Epithelial cell of prostate (primary cell): ENCODE data around the gene ATP13A5.

ENCODE experiments used
- DNase-seq: peaks from one replicate; pipeline ENCODE4 v3.0.0-alpha.2; 2011; ENCODE audit warnings: low read depth, low spot score
- H3K27ac ChIP-seq: fragments of 450-650 bp; 2 replicates; pipeline ENCODE4 v1.5.1; 2017; ENCODE audit warnings: mild to moderate bottlenecking

Gene ATP13A5

DNA sequence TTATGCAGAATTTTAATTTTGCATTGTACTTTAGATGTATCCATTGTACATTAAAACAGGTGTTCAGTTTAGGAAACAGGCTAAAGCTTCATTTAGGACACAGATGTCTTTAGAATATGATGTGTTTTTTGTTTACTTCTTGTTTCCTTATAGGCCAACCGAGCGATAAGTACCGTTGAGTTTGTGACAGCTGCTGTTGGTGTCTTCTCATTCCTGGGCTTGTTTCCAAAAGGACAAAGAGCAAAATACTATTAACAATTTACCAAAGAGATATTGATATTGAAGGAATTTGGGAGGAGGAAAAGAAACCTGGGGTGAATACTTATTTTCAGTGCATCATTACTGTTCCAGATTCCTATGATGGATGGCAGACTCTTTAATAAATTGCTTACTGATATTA, 108.1 kb downstream of the ATP13A5 start:
- no peak for DNase-seq

DNA sequence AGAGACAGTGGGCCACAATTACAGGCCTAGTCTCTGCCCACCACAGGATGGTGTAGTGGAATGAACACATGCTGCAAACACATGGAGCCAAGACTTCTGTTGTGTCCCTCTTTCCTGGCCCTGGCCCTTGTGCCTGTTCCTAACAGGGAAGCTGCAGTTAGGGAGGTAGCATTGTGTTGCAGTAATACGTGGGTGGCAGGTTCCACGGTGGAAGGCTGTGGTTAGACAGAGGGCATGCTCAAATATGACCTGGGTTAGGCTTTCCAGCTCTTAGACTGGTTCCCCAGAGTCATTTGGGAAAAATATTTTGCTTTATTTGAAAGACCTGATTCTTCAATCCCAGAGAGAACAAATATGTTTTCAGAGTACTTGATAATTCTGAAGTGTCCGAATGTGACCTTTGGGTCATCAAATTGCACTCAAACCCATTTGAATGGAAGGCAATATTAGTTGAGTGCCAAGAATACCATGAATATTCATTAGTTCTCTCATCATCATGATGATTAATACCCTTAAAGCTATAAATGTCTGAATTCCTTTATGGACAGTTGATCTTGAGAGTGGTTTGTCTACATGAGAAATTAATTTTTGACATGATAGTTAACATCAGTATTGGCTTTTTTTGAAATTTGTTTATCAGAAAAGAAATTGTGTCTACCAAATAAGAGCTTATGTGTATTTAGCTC, 109.1 kb downstream of the ATP13A5 start:
- DNase-seq: no peak
- H3K27ac ChIP-seq: no peak overlapping the region

More for the DNA sequence above, 108.1 kb downstream of the ATP13A5 start:
- H3K27ac ChIP-seq: no peak overlapping the region

DNA sequence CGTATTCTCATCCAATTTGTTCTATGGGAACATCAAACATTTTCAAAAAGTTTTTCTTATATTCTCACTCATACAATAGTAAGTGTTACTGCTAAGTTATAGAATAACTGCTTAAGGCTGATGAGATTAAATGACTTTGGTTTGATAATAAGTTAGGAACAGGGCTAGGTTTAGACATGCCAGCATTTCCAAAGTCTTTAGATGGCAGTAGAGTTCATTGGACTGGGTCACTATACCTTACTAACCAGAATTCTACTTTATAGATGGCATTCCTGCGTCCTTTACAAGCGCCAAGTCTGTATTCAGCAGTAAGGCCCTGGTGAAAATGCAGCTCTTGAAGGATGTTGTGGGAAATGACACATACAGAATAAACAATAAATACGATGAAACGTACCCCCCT, 115.8 kb downstream of the ATP13A5 start:
- no peak overlapping the region for H3K27ac ChIP-seq
- no peak for DNase-seq

DNA sequence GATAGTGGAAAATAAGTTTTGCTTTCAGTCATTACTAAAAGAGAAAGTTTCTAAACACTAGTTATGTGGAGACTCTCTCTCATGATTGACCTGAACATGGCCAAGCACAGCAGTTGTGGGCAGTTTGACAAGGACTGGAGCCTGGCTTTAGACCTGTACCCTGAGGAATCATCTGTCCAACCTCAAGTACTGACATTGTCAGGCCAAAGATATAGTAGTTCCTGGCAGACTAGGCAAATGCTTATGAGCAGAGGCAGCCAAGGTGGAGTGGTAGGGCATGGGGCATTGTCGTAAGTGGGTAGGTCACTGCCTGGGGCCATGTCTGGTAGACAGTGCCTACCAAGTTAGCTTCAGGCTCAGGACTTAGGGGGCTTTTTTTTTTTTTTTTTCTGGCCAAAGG, 116.6 kb downstream of the ATP13A5 start:
- no peak for DNase-seq
- no peak overlapping the region for H3K27ac ChIP-seq

DNA sequence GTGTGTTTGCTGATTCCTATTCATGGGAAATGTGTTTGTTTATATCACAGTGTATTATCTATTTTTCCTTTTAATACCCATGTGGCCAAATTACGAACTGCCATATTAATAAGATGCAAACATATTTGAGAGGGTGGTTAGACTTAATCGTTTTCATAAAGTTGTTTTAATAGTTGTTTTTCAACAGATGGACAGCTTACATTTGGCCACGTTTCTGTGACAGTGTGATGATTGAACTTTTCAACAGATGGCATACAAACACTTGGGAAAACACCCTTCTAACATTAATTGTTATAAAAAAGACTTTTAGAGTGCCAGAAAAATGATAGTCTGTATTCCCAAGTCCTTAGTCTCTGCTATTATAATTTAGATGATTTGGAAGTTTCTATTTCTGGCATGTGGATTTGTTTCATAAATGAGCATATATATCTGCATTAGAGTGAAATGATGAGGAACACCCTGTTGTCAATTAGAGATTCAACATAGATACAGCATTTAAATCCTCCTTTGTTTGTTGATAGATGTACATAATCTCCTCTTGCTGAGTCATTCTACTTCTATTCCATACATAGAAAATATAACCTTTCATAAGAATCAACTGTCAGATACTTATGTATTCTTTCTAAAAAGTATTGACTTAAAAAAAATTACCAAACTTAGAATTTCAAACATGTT, 124.4 kb downstream of the ATP13A5 start:
- no peak for DNase-seq
- no peak overlapping the region for H3K27ac ChIP-seq

DNA sequence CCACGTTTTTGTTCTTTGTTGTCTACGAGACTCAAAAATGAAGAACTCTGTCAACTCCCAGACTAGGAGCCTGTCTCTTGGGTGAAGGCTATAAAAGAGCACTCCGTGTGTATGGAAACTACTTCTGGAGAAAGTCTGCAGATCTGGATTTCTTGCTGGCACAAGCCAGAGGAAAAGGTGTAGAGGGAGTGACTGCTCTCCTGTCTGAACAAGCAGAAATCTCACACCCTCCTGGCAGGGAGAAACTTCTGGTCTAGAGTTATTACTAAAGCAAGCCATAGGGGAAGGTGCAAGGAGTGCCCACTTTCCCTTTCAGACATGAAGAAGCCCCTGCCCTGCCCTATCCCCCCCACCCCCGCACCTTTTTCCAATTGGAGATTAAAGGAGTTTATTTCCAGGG, 128.1 kb downstream of the ATP13A5 start:
- no peak overlapping the region for H3K27ac ChIP-seq
- DNase-seq: no peak

DNA sequence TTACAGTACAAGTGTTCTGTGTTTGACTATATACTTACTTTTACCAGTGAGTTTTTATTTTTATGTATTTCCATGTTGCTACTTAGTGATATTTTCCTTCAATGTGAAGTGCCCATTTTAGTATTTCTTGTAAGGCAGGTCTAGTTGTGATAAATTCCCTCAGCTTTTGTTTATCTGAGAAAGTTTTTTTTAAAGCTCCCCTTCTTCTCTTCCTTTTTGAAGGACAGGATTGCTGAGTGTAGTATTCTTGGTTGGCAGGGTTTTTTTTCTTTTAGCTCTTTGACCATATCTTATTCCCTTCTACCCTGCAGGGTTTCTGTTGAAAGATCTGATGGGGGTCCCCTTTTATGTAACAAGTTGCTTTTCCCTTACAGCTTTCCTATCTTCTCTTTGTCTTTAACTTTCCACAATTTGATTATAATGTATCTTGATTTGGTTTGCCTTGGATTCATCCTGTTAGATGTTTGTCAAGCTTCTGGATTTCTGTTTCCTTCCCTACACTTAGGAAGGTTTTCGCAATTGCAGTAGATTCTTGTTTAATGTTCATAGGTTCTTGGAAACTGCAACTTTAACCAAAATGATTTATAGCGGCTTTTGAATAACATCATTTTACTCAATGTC, 129.6 kb downstream of the ATP13A5 start:
- DNase-seq: no peak
- H3K27ac ChIP-seq: no peak overlapping the region

DNA sequence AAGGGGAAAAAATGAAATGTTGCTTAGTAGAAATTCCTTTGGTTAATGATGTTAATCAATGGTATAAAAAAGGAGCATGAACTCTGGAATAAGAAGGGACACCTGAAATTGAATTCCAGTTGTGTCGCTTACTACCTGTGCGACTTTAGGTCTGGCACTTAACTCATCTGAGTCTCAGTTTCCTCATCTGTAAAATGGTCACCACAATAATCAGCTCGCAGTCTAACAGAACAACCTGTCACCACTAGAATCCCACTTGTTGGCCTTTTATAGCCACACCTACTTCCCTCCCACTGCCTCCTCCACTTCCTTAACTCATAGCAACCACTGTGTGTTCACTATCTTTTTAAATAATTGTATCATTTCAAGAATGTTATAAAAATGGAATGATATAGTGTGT, 135.0 kb downstream of the ATP13A5 start:
- no peak overlapping the region for H3K27ac ChIP-seq
- DNase-seq: no peak

DNA sequence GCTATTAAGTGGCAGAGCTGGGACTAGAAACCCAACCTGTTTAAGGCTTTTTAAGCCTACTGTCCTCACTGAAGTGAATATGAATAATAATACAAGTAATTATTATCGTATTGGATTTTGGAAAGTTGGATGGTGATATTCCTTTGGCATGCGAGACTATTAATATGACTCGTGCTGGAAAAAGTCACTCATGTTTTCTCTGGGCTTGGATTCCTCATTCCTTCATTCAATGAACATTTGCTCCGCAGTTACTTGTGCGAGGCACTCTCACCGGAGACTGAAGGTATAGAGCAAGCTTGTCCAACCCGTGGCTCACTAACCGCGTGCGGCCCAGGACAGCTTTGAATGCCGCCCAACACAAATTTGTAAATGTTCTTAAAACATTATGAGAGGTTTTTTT, 136.8 kb downstream of the ATP13A5 start:
- no peak for DNase-seq
- H3K27ac ChIP-seq: no peak overlapping the region

DNA sequence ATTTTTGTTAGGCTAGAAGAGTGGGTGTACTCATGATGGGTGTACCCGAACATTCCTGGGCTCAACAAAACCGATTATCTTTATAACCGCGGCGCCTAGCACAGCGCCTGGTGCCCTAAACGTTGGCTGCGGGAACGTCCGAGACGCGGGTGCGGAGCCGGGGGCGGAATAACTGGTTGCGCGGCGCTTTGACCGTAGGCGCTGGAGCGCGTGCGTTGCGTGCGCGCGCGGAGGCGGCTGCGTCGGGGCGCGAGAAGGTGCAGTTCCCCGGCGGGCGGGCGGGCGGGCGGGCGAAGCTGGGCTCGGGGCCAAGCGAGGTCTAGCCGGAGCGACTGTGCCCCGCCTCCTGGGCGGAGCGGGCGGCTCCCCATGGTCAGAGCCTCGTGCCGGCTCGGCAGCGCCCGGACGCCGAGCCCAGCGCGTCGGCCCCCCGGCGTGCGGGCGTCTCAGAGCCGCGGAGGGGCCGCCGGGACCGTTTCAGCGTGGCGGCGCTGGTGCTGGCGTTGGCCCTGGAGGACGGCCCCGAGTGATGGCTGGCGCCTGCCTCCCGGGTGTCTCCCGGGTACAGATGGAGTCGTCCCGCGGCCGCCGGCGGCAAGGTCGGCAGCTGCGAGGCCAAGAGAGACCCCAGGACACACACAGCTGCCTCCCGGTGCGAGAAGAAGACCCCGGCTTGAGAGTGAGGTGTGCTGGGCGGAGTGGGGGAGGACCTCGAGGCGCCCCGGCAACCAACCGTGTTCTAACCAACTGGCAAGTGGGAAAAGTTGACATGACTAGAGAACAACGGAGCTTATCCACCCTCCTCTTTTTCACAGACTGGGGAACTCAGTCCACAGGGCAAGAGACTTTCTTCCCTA, 137.5 kb downstream of the ATP13A5 start, which contains the start of gene PLAAT1:
TSS of gene PLAAT1 (plus strand) at position 373 of the 857 bp plus-strand sequence. CDS start 14,429 bp downstream, outside the sequence.
- no peak within 1 kb of the TSS for H3K27ac ChIP-seq
- DNase-seq: no peak

DNA sequence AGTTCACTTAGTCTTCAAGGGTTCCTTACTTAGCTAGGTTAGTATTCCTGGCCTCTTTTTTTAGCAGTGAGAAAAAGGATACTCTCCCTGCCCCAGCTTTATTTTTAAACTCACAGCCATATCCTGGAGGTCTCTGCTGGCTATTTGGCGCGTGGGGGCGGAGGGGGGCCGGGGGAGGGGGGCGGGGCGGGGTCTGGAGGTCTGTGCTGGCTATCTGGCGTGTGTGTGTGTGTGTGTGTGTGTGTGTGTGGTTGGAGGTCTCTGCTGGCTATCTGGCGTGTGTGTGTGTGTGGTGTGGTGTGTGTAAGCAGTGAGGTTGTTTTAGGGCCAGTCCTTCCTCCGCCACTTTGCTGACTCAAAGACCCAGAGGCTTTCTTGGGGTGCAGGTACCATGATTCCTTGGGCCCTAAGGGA, 138.1 kb downstream of the ATP13A5 start:
- DNase-seq: no peak
- H3K27ac ChIP-seq: no peak overlapping the region

DNA sequence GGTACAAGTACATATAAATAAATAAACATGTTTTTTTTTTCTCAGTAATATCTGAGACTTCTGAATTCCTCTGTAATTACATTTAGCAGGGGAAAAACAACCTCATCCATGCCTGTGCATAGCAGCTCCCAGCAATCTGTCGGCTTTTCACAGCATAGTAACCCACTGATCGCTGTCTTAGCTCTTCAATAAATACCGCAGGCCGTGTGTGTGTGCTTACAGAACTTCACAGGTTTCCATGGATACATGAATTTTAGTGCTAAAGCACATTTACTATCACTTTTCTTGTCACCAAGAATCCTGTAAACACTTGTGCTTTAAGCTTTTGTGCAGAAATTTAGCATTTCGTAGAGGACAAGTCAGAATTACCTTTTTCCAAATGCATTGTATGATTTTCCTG, 141.5 kb downstream of the ATP13A5 start:
- DNase-seq: no peak
- H3K27ac ChIP-seq: no peak overlapping the region

DNA sequence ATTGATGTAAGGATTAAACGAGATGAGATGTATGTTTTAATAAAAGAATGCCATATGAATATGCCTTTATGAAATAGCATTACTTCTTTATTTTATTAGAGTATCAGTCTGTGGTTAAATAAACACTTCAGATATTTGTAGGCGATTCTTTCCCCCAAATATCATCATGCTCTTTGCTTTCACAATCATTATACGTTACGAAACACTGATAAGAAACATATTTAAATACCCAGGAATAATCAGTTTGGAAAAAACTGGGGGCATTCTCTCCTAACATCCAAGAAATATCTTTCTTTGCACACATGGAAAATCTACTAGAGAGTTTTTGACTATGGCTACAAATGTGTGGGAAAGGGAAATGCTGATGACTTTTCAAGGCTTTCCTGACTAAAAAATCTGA, 142.0 kb downstream of the ATP13A5 start:
- H3K27ac ChIP-seq: no peak overlapping the region
- no peak for DNase-seq

DNA sequence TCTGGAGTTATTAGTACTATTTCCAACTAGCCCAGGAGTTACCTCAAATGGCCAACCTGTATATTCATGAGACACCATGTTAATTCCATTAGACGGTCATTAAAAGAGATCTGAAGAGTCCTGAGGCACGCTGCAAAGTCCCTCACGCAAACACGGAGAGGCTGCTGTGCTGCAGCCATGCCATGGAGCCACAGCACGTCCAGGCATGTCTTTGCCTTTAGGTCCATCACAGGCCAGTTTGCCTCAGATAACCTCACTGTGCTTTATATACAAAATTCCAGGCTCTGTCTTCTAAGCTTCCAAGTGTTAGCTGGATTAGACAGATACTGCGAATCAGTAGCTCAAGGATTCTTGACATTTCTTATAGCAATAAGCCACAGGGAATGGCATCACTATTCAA, 147.4 kb downstream of the ATP13A5 start:
- DNase-seq: no peak

DNA sequence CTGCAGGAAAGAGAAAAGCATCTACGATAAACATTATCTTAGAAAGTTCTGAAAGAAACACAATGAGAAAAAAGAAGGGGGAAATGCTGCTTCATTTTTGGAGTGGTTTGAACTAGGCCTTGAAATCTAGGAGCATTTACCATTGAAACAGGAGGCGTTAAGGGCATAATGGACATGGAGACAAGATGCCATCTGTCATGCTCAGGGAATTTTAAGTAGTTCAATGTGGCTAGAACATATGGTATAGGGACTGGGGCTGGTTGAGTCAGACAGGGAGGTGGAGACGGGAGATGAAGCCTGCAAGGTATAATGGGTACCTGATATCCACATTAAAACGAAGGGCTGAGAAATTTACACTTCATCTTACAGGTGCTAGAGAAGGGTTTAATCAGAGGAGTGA, 147.9 kb downstream of the ATP13A5 start:
- no peak overlapping the region for H3K27ac ChIP-seq
- no peak for DNase-seq

More for the DNA sequence above, 147.4 kb downstream of the ATP13A5 start:
- no peak overlapping the region for H3K27ac ChIP-seq

DNA sequence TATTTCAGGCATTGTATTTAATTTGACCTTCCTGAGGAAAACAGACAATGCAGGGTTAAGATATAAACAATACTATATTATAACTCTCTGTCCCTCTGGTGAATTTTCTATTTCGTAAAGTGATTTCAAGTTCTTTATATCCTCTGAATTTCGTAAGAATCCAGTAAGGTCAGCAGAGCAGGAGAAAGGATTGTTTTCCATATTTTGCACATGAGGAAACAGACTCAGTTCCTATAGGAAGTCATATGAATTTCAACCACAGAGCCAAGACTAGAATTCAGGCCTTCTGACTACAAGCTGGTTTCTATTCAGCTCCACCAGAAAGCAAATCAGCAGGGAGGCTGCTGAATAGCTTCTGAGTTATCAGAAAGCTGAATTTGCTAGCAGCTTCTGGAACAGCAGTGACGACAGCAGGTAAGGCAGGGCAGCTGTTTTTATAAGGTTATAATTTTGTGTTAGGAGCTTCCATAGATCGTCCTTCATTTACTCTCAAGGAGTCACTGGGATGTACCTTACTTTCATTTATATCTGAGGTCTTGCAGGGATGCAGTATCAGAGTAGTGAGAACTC, 148.6 kb downstream of the ATP13A5 start:
- no peak overlapping the region for H3K27ac ChIP-seq
- no peak for DNase-seq

DNA sequence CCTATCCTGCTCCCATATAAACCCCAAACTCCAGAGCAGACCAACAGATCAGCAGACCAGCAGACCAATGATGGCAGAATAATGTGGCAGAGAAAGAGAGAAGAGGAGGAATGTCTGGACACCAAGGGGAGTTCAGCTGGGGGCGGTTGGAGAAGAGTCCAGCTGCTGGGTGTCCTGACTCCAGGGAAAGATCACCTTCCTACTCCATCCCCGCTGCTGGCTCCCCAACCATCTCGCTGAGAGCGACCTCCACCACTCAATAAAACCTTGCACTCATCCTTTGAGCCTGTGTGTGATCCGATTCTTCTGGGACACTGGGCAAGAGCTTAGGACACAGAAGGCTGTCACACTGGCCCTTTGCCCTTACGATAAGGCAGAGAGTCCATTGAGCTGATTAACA, 150.3 kb downstream of the ATP13A5 start:
- no peak overlapping the region for H3K27ac ChIP-seq
- DNase-seq: no peak

DNA sequence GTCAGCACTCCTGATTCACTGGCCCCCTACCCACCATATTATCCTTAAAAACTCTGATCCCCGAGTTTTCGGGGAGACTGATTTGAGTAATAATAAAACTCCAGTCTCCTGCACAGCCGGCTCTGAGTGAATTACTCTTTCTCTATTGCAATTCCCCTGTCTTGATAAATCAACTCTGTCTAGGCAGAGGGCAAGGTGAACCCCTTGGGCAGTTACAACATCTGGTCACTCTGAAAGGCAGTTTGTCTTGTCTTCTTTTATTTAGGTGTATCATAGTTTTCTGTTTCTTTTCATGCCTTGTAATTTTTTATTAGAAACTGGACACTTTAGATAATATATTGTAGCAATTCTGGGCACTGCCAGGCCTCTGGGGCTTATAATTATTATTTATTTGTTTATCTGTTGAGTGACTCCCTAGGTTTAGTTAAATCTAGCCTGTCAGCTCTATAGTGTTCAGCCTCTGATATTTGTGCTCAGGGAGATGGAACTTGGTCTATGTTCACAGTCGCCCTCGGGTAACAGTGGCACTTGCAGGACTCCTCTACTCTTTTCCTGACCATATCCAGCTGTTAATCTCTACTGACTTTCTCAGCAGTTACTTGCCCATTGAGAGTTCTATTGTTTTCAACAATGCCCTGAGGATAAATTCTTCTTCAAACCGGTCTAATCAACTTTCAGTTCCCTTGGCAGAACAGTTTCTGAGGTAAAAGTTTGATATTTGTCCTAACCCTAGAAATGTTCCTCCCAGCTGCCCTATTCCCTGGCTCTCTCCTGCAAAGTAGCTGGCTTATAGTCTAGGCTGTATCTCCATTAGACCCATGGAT, 153.0 kb downstream of the ATP13A5 start:
- H3K27ac ChIP-seq: no peak overlapping the region
- no peak for DNase-seq
